ENCODE measurements around the gene TMEM255B. TPM values are rescaled to one million over a fixed set of nuclear protein-coding genes. Genes with fewer than 3 reads are reported as not detected.

TMEM255B gene
- total RNA-seq, 1 experiment from 2014 or later: 2.8 TPM

DNA sequence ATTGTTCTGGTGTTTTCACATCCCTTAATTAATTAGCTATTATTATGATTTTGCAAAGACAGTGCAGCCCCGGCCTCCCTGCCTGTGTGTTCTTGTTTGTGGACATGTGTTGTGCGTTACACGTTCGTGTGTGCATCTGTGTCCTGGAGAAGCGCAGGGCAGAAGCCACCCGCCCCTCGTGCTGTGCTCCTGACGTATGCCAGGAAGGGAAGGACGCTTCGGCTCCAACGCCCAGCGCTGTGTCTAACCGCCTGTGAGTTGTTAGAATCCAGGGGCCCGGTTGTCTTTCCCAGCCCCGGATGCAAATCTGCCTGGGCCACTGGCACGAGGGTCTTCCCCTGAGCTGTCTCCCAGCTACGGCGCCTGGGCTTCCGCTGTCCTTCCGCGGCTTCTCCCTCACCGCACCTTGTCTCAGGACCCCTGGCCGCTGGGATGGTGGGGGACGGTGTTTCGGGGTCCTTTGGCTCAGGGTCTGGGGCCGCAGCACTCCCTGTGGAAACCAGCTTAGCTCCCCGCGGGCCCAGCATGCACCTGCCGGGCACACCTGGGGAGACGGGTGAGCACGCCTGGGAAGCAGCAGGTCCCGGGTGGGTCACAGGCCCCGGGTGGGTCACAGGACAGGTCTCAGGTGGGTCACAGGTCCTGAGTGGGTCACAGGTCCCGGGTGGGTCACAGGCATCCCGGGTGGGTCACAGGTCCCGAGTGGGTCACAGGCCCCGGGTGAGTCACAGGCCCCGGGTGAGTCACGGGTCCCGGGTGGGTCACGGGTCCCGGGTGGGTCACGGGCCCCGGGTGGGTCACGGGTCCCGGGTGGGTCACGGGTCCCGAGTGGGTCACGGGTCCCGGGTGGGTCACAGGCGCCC is 53.4 kb downstream of the TMEM255B start:
- H2BK5ac ChIP-seq (ENCODE audit: insufficient read length, low read length): no peak overlapping the region
- H4K91ac ChIP-seq (ENCODE audit: insufficient read length, low read depth, low read length): no peak overlapping the region
- no peak overlapping the region for H3K23ac ChIP-seq (ENCODE audit: insufficient read length, low read depth, low read length)
- no peaks in the 10 kb centered on the region for H3K27me3 ChIP-seq (ENCODE audit: insufficient read depth, low read length)
- TF ChIP-seq, protein P1, sequence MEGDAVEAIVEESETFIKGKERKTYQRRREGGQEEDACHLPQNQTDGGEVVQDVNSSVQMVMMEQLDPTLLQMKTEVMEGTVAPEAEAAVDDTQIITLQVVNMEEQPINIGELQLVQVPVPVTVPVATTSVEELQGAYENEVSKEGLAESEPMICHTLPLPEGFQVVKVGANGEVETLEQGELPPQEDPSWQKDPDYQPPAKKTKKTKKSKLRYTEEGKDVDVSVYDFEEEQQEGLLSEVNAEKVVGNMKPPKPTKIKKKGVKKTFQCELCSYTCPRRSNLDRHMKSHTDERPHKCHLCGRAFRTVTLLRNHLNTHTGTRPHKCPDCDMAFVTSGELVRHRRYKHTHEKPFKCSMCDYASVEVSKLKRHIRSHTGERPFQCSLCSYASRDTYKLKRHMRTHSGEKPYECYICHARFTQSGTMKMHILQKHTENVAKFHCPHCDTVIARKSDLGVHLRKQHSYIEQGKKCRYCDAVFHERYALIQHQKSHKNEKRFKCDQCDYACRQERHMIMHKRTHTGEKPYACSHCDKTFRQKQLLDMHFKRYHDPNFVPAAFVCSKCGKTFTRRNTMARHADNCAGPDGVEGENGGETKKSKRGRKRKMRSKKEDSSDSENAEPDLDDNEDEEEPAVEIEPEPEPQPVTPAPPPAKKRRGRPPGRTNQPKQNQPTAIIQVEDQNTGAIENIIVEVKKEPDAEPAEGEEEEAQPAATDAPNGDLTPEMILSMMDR (conservative IDR thresholded peaks at IDR 0.05): no peak
- no peak overlapping the region for H3K27ac ChIP-seq (ENCODE audit: insufficient read length, low read depth, low read length)
- Mint-ChIP-seq H3K27ac (0 out of 7 replicates have a peak overlapping the region, but pooled peaks of 1 of the 3 experiments have one; percentile 35), H3K9me3 (peaks cover 19 to 21% of the 10 kb centered on the region in 2 experiments), H3K4me1 (peaks cover 3 to 5% of the 10 kb centered on the region in 2 experiments; a peak in 3 of 4 replicates), H3K27me3 (ENCODE audit: low read depth) (peaks cover 3% of the 10 kb centered on the region), H3K36me3 (ENCODE audit: insufficient read depth in 1 of 3, low read depth in 3 of 3) (peaks cover 4 to 12% (median 9%) of the 10 kb centered on the region in 3 experiments), H3K4me3 (no peak overlapping the region)
- H3K14ac ChIP-seq (ENCODE audit: insufficient read depth, low read length): no peak overlapping the region; the same call in 1 of the 2 replicates
- H2AFZ ChIP-seq (ENCODE audit: low read length): no peak overlapping the region
- H2AK5ac ChIP-seq (ENCODE audit: insufficient read length, low read length): no peak overlapping the region
- no peak for DNase-seq
- no peaks in the 10 kb centered on the region for H3K23me2 ChIP-seq (ENCODE audit: insufficient read length, low read depth, low read length, poor library complexity, severe bottlenecking)
- no peaks in the 10 kb centered on the region for H3K4me1 ChIP-seq (ENCODE audit: insufficient read depth, low read length)
- H3K79me1 ChIP-seq (ENCODE audit: insufficient read depth, low read depth, low read length, poor library complexity, severe bottlenecking): no peaks in the 10 kb centered on the region
- H3K56ac ChIP-seq (ENCODE audit: insufficient read length, low read depth, low read length): no peak overlapping the region
- no CpG with 5 or more reads among the region's 51 CpGs for WGBS (ENCODE audit: extremely low coverage, insufficient read length, low lambda C conversion rate)
- no peak overlapping the region for H3T11ph ChIP-seq (ENCODE audit: low read length)
- no peak overlapping the region for H3K4ac ChIP-seq (ENCODE audit: low read depth, low read length)
- H3K4me2 ChIP-seq (ENCODE audit: insufficient read depth, insufficient read length, low read length): no peak overlapping the region
- no peaks in the 10 kb centered on the region for H3K9me3 ChIP-seq (ENCODE audit: control insufficient read depth, low read depth, low read length)
- no peak overlapping the region for H4K8ac ChIP-seq (replicated peaks; ENCODE audit: insufficient read length, low read depth, low read length)
- H3K18ac ChIP-seq (ENCODE audit: insufficient read length, low read depth, low read length): no peak overlapping the region
- H2BK12ac ChIP-seq (ENCODE audit: insufficient read length, low read depth, low read length): no peak overlapping the region
- no peak overlapping the region for H2BK15ac ChIP-seq (ENCODE audit: low read depth, low read length)
- no peak overlapping the region for H4K5ac ChIP-seq (ENCODE audit: insufficient read length, low read depth, low read length)
- H2BK120ac ChIP-seq (ENCODE audit: low read depth, low read length, poor library complexity, severe bottlenecking): no peak overlapping the region
- H3K79me2 ChIP-seq (ENCODE audit: insufficient read depth, low read length): no peaks in the 10 kb centered on the region
- no peak overlapping the region for H3K9ac ChIP-seq (ENCODE audit: extremely low read depth, insufficient read length, low read length)
- no peak overlapping the region for H2BK20ac ChIP-seq (ENCODE audit: low read depth, low read length, poor library complexity, severe bottlenecking)
- no peaks in the 10 kb centered on the region for H4K20me1 ChIP-seq (ENCODE audit: control insufficient read depth, insufficient read depth, insufficient read length)

Data from H9 (cell line).